ENCODE measurements around the gene STAT3. TPM values are rescaled to one million over a fixed set of nuclear protein-coding genes. Genes with fewer than 3 reads are reported as not detected.

Gene STAT3
- total and polyA plus RNA-seq, 2 of the 13 experiments (the other 11 are each of a cell fraction or from before 2014, with no cell fraction given), result 61.8 to 62.4 TPM

GRCh38 chr17:42276609-42277341 lies 111.5 kb downstream of the STAT3 start (continued):
- TF ChIP-seq THAP11 (CRISPR knock-in tag; IDR thresholded peaks at IDR 0.05), result 0 out of 2 replicates have a peak, but pooled peaks have one; percentile 38
- TF ChIP-seq ZNF615 (CRISPR knock-in tag; IDR thresholded peaks at IDR 0.05; ENCODE audit: borderline replicate concordance), result no peak
- no peak for TF ChIP-seq ZBTB37 (CRISPR knock-in tag; IDR thresholded peaks at IDR 0.05)
- 0 out of 2 replicates have a peak, but pooled peaks have one; percentile 56 for TF ChIP-seq U2AF2 (IDR thresholded peaks at IDR 0.05; ENCODE audit: low read depth, low read length)
- peak; percentile 77; the same call in 1 of the 2 replicates for TF ChIP-seq ZNF557 (CRISPR knock-in tag; IDR thresholded peaks at IDR 0.05)
- no peak for TF ChIP-seq ATF1 (CRISPR knock-in tag; IDR thresholded peaks at IDR 0.05)
- TF ChIP-seq ETV6 (CRISPR knock-in tag; conservative IDR thresholded peaks at IDR 0.05), result peak; percentile 62; the same call in 1 of the 2 replicates
- no peak; the same call in 1 of the 2 replicates for TF ChIP-seq ZNF580 (CRISPR knock-in tag; IDR thresholded peaks at IDR 0.05; ENCODE audit: borderline replicate concordance, low read depth)
- TF ChIP-seq KLF15 (CRISPR knock-in tag; IDR thresholded peaks at IDR 0.05; ENCODE audit: borderline replicate concordance), result 0 out of 2 replicates have a peak, but pooled peaks have one; percentile 26
- peak; percentile 65 for TF ChIP-seq KDM6A (CRISPR knock-in tag; IDR thresholded peaks at IDR 0.05; ENCODE audit: low read depth)
- peak; percentile 98 for TF ChIP-seq HNRNPL (IDR thresholded peaks at IDR 0.05; ENCODE audit: low read depth, low read length)
- TF ChIP-seq ZNF850 (CRISPR knock-in tag; conservative IDR thresholded peaks at IDR 0.05), result no peak
- TF ChIP-seq IKZF4 (CRISPR knock-in tag; IDR thresholded peaks at IDR 0.05; ENCODE audit: borderline replicate concordance, low read depth, not compliant biosample characterization), result peak; percentile 84
- no peak for TF ChIP-seq GLMP (CRISPR knock-in tag; IDR thresholded peaks at IDR 0.05; ENCODE audit: borderline replicate concordance)
- TF ChIP-seq ARNT2 (CRISPR knock-in tag; IDR thresholded peaks at IDR 0.05; ENCODE audit: low read depth), result no peak; the same call in 1 of the 2 replicates
- TF ChIP-seq ZNF101 (CRISPR knock-in tag; IDR thresholded peaks at IDR 0.05; ENCODE audit: borderline replicate concordance, low read depth), result no peak
- peak; percentile 84 for TF ChIP-seq ZNF558 (CRISPR knock-in tag; IDR thresholded peaks at IDR 0.05; ENCODE audit: borderline replicate concordance)
- peak; percentile 90 for TF ChIP-seq CCDC6 (CRISPR knock-in tag; IDR thresholded peaks at IDR 0.05)
- TF ChIP-seq ZNF281 (CRISPR knock-in tag; IDR thresholded peaks at IDR 0.05; ENCODE audit: borderline replicate concordance), result no peak
- TF ChIP-seq RNF2 (conservative IDR thresholded peaks at IDR 0.05; ENCODE audit: low read depth), result peak; percentile 76; the same call in 1 of the 2 replicates
